WTC11 (cell line): ENCODE measurements around the gene CLSTN2. TPM values are rescaled to one million over a fixed set of nuclear protein-coding genes. Genes with fewer than 3 reads are reported as not detected.

Source experiments
- ATAC-seq: fragments of 200-7000 bp; cut with Tn5 transposase; 2 replicates; pipeline ENCODE4 v1.10.0; 2021; ENCODE audit warnings: mild to moderate bottlenecking, moderate library complexity
- CTCF ChIA-PET: fragments of 300-600 bp; sonication (Branson Sonifier 250); formaldehyde crosslinking; loops from one replicate; lab custom pipeline; 2021; ENCODE audit warnings: antibody characterized with exemption; lab: Charles Lee
- POLR2A ChIA-PET: fragments of 350-600 bp; sonication (Branson Sonifier 250); formaldehyde crosslinking; loops from one replicate; lab custom pipeline; 2021; ENCODE audit warnings: antibody characterized with exemption; lab: Charles Lee
- DNase-seq: peaks from one replicate; pipeline ENCODE4 v3.0.0; 2021; ENCODE audit warnings: low spot score
- H3K27ac Mint-ChIP-seq: 2 replicates; pipeline ENCODE4 v1.8.0; 2021; ENCODE audit warnings: mixed read lengths
- H3K27me3 Mint-ChIP-seq: 2 replicates; pipeline ENCODE4 v1.8.0; 2021; ENCODE audit warnings: low read depth, mild to moderate bottlenecking, moderate library complexity, mixed read lengths
- H3K36me3 Mint-ChIP-seq: 2 replicates; pipeline ENCODE4 v1.8.0; 2021; ENCODE audit warnings: mixed read lengths
- H3K4me1 Mint-ChIP-seq: 2 replicates; pipeline ENCODE4 v1.8.0; 2022; ENCODE audit warnings: mixed read lengths
- H3K4me3 Mint-ChIP-seq: 2 replicates; pipeline ENCODE4 v1.8.0; 2021; ENCODE audit warnings: mild to moderate bottlenecking, moderate library complexity, mixed read lengths
- H3K9me3 Mint-ChIP-seq: 2 replicates; pipeline ENCODE4 v1.8.0; 2021; ENCODE audit warnings: mixed read lengths
- AFF4 ChIP-seq: sonication (generic); formaldehyde crosslinking; IDR thresholded peaks from 2 replicates; pipeline ENCODE4 v1.8.1; 2023; ENCODE audit warnings: mild to moderate bottlenecking, missing genetic modification reagents, borderline replicate concordance
- CREB1 ChIP-seq: sonication (generic); formaldehyde crosslinking; IDR thresholded peaks from 2 replicates; pipeline ENCODE4 v1.8.0; 2023; ENCODE audit warnings: mild to moderate bottlenecking, missing genetic modification reagents
- ELF4 ChIP-seq: sonication (generic); formaldehyde crosslinking; IDR thresholded peaks from 2 replicates; pipeline ENCODE4 v1.8.1; 2022; ENCODE audit warnings: low read depth, mild to moderate bottlenecking, moderate library complexity, missing genetic modification reagents
- EMX1 ChIP-seq: fragments of 250-450 bp; sonication (Bioruptor Pico); IDR thresholded peaks from 2 replicates; pipeline ENCODE4 v1.8.0; 2021; ENCODE audit warnings: mild to moderate bottlenecking
- FOXK1 ChIP-seq: sonication (generic); formaldehyde crosslinking; IDR thresholded peaks from 2 replicates; pipeline ENCODE4 v1.8.0; 2022; ENCODE audit warnings: mild to moderate bottlenecking, moderate library complexity, missing genetic modification reagents
- GRHL2 ChIP-seq: fragments of 250-450 bp; sonication (Bioruptor Pico); IDR thresholded peaks from 2 replicates; pipeline ENCODE4 v1.8.0; 2022; ENCODE audit warnings: mild to moderate bottlenecking, moderate library complexity; ENCODE audit not compliant: insufficient replicate concordance, severe bottlenecking
- MLX ChIP-seq: sonication (generic); formaldehyde crosslinking; IDR thresholded peaks from 2 replicates; pipeline ENCODE4 v1.8.1; 2023; ENCODE audit warnings: mild to moderate bottlenecking, missing genetic modification reagents, moderate library complexity
- NR3C1 ChIP-seq: sonication (generic); formaldehyde crosslinking; conservative IDR thresholded peaks from 2 replicates; pipeline ENCODE4 v1.8.1; 2023; ENCODE audit warnings: low read depth, mild to moderate bottlenecking, missing genetic modification reagents
- RORB ChIP-seq: fragments of 250-450 bp; sonication (Bioruptor Pico); IDR thresholded peaks from 2 replicates; pipeline ENCODE4 v1.9.0; 2021; ENCODE audit warnings: mild to moderate bottlenecking
- SOX15 ChIP-seq: fragments of 250-450 bp; sonication (Bioruptor Pico); IDR thresholded peaks from 2 replicates; pipeline ENCODE4 v1.9.0; 2021; ENCODE audit warnings: mild to moderate bottlenecking
- TEAD1 ChIP-seq: sonication (generic); formaldehyde crosslinking; IDR thresholded peaks from 2 replicates; pipeline ENCODE4 v1.8.0; 2022; ENCODE audit warnings: mild to moderate bottlenecking, missing genetic modification reagents
- TP53 ChIP-seq: sonication (generic); formaldehyde crosslinking; IDR thresholded peaks from 2 replicates; pipeline ENCODE4 v1.8.1; 2023; ENCODE audit warnings: mild to moderate bottlenecking, missing genetic modification reagents
- ZBTB21 ChIP-seq: sonication (generic); formaldehyde crosslinking; IDR thresholded peaks from 2 replicates; pipeline ENCODE4 v1.8.1; 2023; ENCODE audit warnings: mild to moderate bottlenecking, missing genetic modification reagents, borderline replicate concordance
- ZBTB43 ChIP-seq: sonication (generic); formaldehyde crosslinking; IDR thresholded peaks from 2 replicates; pipeline ENCODE4 v1.8.1; 2023; ENCODE audit warnings: mild to moderate bottlenecking, missing genetic modification reagents
- ZNF263 ChIP-seq: sonication (generic); formaldehyde crosslinking; IDR thresholded peaks from 2 replicates; pipeline ENCODE4 v1.8.1; 2022; ENCODE audit warnings: low read depth, mild to moderate bottlenecking, moderate library complexity, missing genetic modification reagents
- total RNA-seq: library from RNA; stranded (reverse); gene quantifications from 3 replicates; pipeline ENCODE4 v1.2.3, GENCODE V29; 2021

The CLSTN2 gene
- total RNA-seq, 1 experiment from 2014 or later, result 0.35 TPM

GRCh38 chr3:140159646-140160045 lies 224.7 kb downstream of the CLSTN2 start:
- H3K9me3 Mint-ChIP-seq, result no peaks in the 10 kb centered on the region
- no peak for ATAC-seq
- TF ChIP-seq FOXK1 (CRISPR knock-in tag) (no peak), EMX1 (CRISPR knock-in tag) (no peak), AFF4 (CRISPR knock-in tag) (no peak), ZBTB21 (no peak), MLX (CRISPR knock-in tag) (no peak), ZBTB43 (no peak), TEAD1 (CRISPR knock-in tag) (no peak), ZNF263 (CRISPR knock-in tag) (no peak), SOX15 (CRISPR knock-in tag) (no peak), RORB (CRISPR knock-in tag) (no peak), NR3C1 (CRISPR knock-in tag) (no peak), GRHL2 (CRISPR knock-in tag) (no peak), ELF4 (CRISPR knock-in tag) (no peak), CREB1 (CRISPR knock-in tag) (no peak)
- TF ChIP-seq, all 79 proteins: peak for 0
- ChIA-PET CTCF (no interaction called here), POLR2A (no interaction called here)
- no peak for DNase-seq
- no peaks in the 10 kb centered on the region for H3K36me3 Mint-ChIP-seq
- no peaks in the 10 kb centered on the region for H3K4me1 Mint-ChIP-seq
- H3K4me3 Mint-ChIP-seq, result no peak overlapping the region
- H3K27me3 Mint-ChIP-seq, result no peaks in the 10 kb centered on the region
- no peak overlapping the region for H3K27ac Mint-ChIP-seq

- H3K4me3 Mint-ChIP-seq, result no peak overlapping the region
- ChIA-PET CTCF (interaction anchor here (0.6 kb wide), 1 partner anchor 223 kb away, joined by 3 read pairs; no protein-coding TSS in a partner anchor), POLR2A (no interaction called here)
- no peaks in the 10 kb centered on the region for H3K36me3 Mint-ChIP-seq
- ATAC-seq, result no peak
- H3K4me1 Mint-ChIP-seq, result peaks cover 3% of the 10 kb centered on the region
- no peak overlapping the region for H3K27ac Mint-ChIP-seq
- TF ChIP-seq AFF4 (CRISPR knock-in tag) (no peak), TP53 (CRISPR knock-in tag) (no peak)
- no peaks in the 10 kb centered on the region for H3K9me3 Mint-ChIP-seq
- DNase-seq, result no peak
- no peaks in the 10 kb centered on the region for H3K27me3 Mint-ChIP-seq
Observed at GRCh38 chr3:140160553-140160952, 225.6 kb downstream of the CLSTN2 start.
